ENCODE results near the gene COX6B2. TPM values are rescaled to one million over a fixed set of nuclear protein-coding genes. Genes with fewer than 3 reads are reported as not detected.
A peak's percentile ranks its signal among the peaks of the same experiment; 100 is the strongest.

COX6B2 gene
- total RNA-seq, 1 donor from 2014 or later, result 0.50 TPM

GRCh38 chr19:55300886-55301458 is 53.5 kb downstream of the COX6B2 start:
- no peaks in the 10 kb centered on the region for H3K79me2 ChIP-seq (ENCODE audit: insufficient read depth, low read length)
- H3K4me2 ChIP-seq (ENCODE audit: low read length), result peak overlapping the region; percentile 94
- Mint-ChIP-seq H3K9me3 (ENCODE audit: unreplicated experiment) (no peaks in the 10 kb centered on the region), H3K36me3 (ENCODE audit: low read depth, unreplicated experiment) (peaks cover 18% of the 10 kb centered on the region), H3K4me3 (ENCODE audit: unreplicated experiment) (no peak overlapping the region), H3K4me1 (ENCODE audit: low read depth, unreplicated experiment) (no peaks in the 10 kb centered on the region), H3K27me3 (ENCODE audit: low read depth, unreplicated experiment) (no peaks in the 10 kb centered on the region), H3K27ac (ENCODE audit: unreplicated experiment) (no peak overlapping the region)
- peaks cover 4% of the 10 kb centered on the region for H3K4me1 ChIP-seq (ENCODE audit: insufficient read depth, low read length)
- TF ChIP-seq, protein P1, sequence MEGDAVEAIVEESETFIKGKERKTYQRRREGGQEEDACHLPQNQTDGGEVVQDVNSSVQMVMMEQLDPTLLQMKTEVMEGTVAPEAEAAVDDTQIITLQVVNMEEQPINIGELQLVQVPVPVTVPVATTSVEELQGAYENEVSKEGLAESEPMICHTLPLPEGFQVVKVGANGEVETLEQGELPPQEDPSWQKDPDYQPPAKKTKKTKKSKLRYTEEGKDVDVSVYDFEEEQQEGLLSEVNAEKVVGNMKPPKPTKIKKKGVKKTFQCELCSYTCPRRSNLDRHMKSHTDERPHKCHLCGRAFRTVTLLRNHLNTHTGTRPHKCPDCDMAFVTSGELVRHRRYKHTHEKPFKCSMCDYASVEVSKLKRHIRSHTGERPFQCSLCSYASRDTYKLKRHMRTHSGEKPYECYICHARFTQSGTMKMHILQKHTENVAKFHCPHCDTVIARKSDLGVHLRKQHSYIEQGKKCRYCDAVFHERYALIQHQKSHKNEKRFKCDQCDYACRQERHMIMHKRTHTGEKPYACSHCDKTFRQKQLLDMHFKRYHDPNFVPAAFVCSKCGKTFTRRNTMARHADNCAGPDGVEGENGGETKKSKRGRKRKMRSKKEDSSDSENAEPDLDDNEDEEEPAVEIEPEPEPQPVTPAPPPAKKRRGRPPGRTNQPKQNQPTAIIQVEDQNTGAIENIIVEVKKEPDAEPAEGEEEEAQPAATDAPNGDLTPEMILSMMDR (IDR thresholded peaks at IDR 0.05; ENCODE audit: insufficient read depth, low read depth, low read length), result no peak
- TF ChIP-seq EZH2 (IDR thresholded peaks at IDR 0.05; ENCODE audit: insufficient read depth, low read length), result no peak
- H4K20me1 ChIP-seq (ENCODE audit: insufficient read depth, low read length), result no peaks in the 10 kb centered on the region
- peak overlapping the region; percentile 74 for H3K9ac ChIP-seq (ENCODE audit: low read length)
- peak overlapping the region; percentile 87 for H2AFZ ChIP-seq (ENCODE audit: low read depth, low read length)
- no peaks in the 10 kb centered on the region for H3K27me3 ChIP-seq (ENCODE audit: insufficient read depth, low read length)
- no peak for DNase-seq (ENCODE audit: low read depth)
- no peaks in the 10 kb centered on the region for H3K9me3 ChIP-seq (ENCODE audit: insufficient read depth, low read depth, low read length)
- no peak overlapping the region for H3K27ac ChIP-seq (ENCODE audit: low read depth, low read length)
- no peak overlapping the region for H3K4me3 ChIP-seq (ENCODE audit: insufficient read depth, low read depth, low read length)
- no peak for FAIRE-seq
- H3K36me3 ChIP-seq (ENCODE audit: insufficient read depth, low read length), result peaks cover 14% of the 10 kb centered on the region

GRCh38 chr19:55299991-55300390 is 54.5 kb downstream of the COX6B2 start:
- H3K27ac ChIP-seq (ENCODE audit: low read depth, low read length), result no peak overlapping the region
- TF ChIP-seq, protein P1 (IDR thresholded peaks at IDR 0.05; ENCODE audit: insufficient read depth, low read depth, low read length), result no peak
- no peak for TF ChIP-seq EZH2 (IDR thresholded peaks at IDR 0.05; ENCODE audit: insufficient read depth, low read length)
- no peak overlapping the region for H3K4me3 ChIP-seq (ENCODE audit: insufficient read depth, low read depth, low read length)
- Mint-ChIP-seq H3K27ac (ENCODE audit: unreplicated experiment) (no peak overlapping the region), H3K36me3 (ENCODE audit: low read depth, unreplicated experiment) (peaks cover 13% of the 10 kb centered on the region), H3K9me3 (ENCODE audit: unreplicated experiment) (no peaks in the 10 kb centered on the region), H3K27me3 (ENCODE audit: low read depth, unreplicated experiment) (no peaks in the 10 kb centered on the region), H3K4me1 (ENCODE audit: low read depth, unreplicated experiment) (no peaks in the 10 kb centered on the region), H3K4me3 (ENCODE audit: unreplicated experiment) (no peak overlapping the region)
- peaks cover 10% of the 10 kb centered on the region for H3K36me3 ChIP-seq (ENCODE audit: insufficient read depth, low read length)
- H3K27me3 ChIP-seq (ENCODE audit: insufficient read depth, low read length), result no peaks in the 10 kb centered on the region
- no peak overlapping the region for H3K9ac ChIP-seq (ENCODE audit: low read length)
- DNase-seq (ENCODE audit: low read depth) (no peak), FAIRE-seq (no peak)
- no peaks in the 10 kb centered on the region for H3K79me2 ChIP-seq (ENCODE audit: insufficient read depth, low read length)
- no peaks in the 10 kb centered on the region for H3K9me3 ChIP-seq (ENCODE audit: insufficient read depth, low read depth, low read length)
- H3K4me1 ChIP-seq (ENCODE audit: insufficient read depth, low read length), result peaks cover 4% of the 10 kb centered on the region
- H2AFZ ChIP-seq (ENCODE audit: low read depth, low read length), result no peak overlapping the region
- no peaks in the 10 kb centered on the region for H4K20me1 ChIP-seq (ENCODE audit: insufficient read depth, low read length)
- H3K4me2 ChIP-seq (ENCODE audit: low read length), result no peak overlapping the region

Other genes starting within 250 kb of the COX6B2 start
- 79.7 and 86.2 TPM in 2 replicates for gene PPP1R12C, start 237.1 kb downstream of the COX6B2 start, total RNA-seq
- 7.1 and 8.3 TPM in 2 replicates for gene TNNT1, start 205.5 kb downstream of the COX6B2 start, total RNA-seq
- gene TNNI3, start 197.0 kb downstream of the COX6B2 start, total RNA-seq, result not detected in 2 replicates
- gene DNAAF3, start 188.1 kb downstream of the COX6B2 start, total RNA-seq, result 1.3 and 1.8 TPM in 2 replicates
- gene SYT5, start 174.4 kb downstream of the COX6B2 start, total RNA-seq, result 1.1 and 1.9 TPM in 2 replicates
- gene PTPRH, start 145.2 kb downstream of the COX6B2 start, total RNA-seq, result 0.99 and 1.0 TPM in 2 replicates
- 2.7 and 3.9 TPM in 2 replicates for gene TMEM86B, start 126.0 kb downstream of the COX6B2 start, total RNA-seq
- gene PPP6R1, start 95.7 kb downstream of the COX6B2 start, total RNA-seq, result 73.8 and 75.2 TPM in 2 replicates
- 34.8 and 39.8 TPM in 2 replicates for gene HSPBP1, start 74.6 kb downstream of the COX6B2 start, total RNA-seq
- 17.6 and 18.8 TPM in 2 replicates for gene BRSK1, start 70.7 kb downstream of the COX6B2 start, total RNA-seq
- gene TMEM150B, start 29.4 kb downstream of the COX6B2 start, total RNA-seq, result not detected in 2 replicates
- gene KMT5C, start 14.8 kb downstream of the COX6B2 start, total RNA-seq, result 14.6 and 16.0 TPM in 2 replicates
- 0.10 and 0.20 TPM in 2 replicates for gene GARIN5B, start 8.5 kb upstream of the COX6B2 start, total RNA-seq
- gene IL11, start 15.7 kb upstream of the COX6B2 start, total RNA-seq, result 183 and 202 TPM in 2 replicates
- 2.5 TPM in 2 replicates for gene TMEM190, start 22.1 kb upstream of the COX6B2 start, total RNA-seq
- gene TMEM238, start 29.6 kb upstream of the COX6B2 start, total RNA-seq, result 1.4 and 2.1 TPM in 2 replicates
- gene RPL28, start 31.2 kb upstream of the COX6B2 start, total RNA-seq, result 2,006 and 2,072 TPM in 2 replicates
- 107 and 116 TPM in 2 replicates for gene UBE2S, start 53.1 kb upstream of the COX6B2 start, total RNA-seq
- gene SHISA7, start 88.6 kb upstream of the COX6B2 start, total RNA-seq, result 0.09 TPM in 1 of 2 replicates, not detected in the other
- gene ISOC2, start 106.9 kb upstream of the COX6B2 start, total RNA-seq, result 58.8 and 61.6 TPM in 2 replicates
- not detected in 2 replicates for gene C19orf85, start 110.0 kb upstream of the COX6B2 start, total RNA-seq
- gene ZNF628, start 121.9 kb upstream of the COX6B2 start, total RNA-seq, result 9.9 and 11.9 TPM in 2 replicates
- 68.7 and 71.2 TPM in 2 replicates for gene NAT14, start 130.5 kb upstream of the COX6B2 start, total RNA-seq
- gene SSC5D, start 133.7 kb upstream of the COX6B2 start, total RNA-seq, result 46.8 and 66.1 TPM in 2 replicates
- gene SBK2, start 182.4 kb upstream of the COX6B2 start, total RNA-seq, result 2.5 and 4.2 TPM in 2 replicates
- gene SBK3, start 190.8 kb upstream of the COX6B2 start, total RNA-seq, result 0.34 and 0.91 TPM in 2 replicates
- gene ZNF579, start 226.1 kb upstream of the COX6B2 start, total RNA-seq, result 50.2 and 58.0 TPM in 2 replicates
- gene FIZ1, start 244.8 kb upstream of the COX6B2 start, total RNA-seq, result 14.2 and 14.5 TPM in 2 replicates
- gene ZNF524, start 245.6 kb upstream of the COX6B2 start, total RNA-seq, result 6.0 and 6.3 TPM in 2 replicates

Measured in astrocyte (in vitro differentiated cells and primary cell).